Breast epithelium (tissue), 3 donors: ENCODE results near the gene TMEM139.

Experiments used
- POLR2A ChIP-seq: fragments of 450-650 bp; IDR thresholded peaks from one replicate; pipeline ENCODE4 v1.6.1; 2016; ENCODE audit warnings: antibody characterized with exemption, mild to moderate bottlenecking, moderate library complexity
- POLR2AphosphoS5 ChIP-seq, 3 donors: sonication (generic); formaldehyde crosslinking; IDR thresholded peaks; one replicate each; pipeline ENCODE4 v1.6.1; 2017; ENCODE audit warnings: antibody characterized with exemption in 3 of 3
- TF ChIP-seq, protein P1 (sequence below), 3 donors: fragments of 450-650 bp; IDR thresholded peaks; one replicate each; pipeline ENCODE4 v1.5.1; 2016 to 2017; ENCODE audit warnings: antibody characterized with exemption in 3 of 3, mild to moderate bottlenecking in 3 of 3, moderate library complexity in 3 of 3

DNA sequence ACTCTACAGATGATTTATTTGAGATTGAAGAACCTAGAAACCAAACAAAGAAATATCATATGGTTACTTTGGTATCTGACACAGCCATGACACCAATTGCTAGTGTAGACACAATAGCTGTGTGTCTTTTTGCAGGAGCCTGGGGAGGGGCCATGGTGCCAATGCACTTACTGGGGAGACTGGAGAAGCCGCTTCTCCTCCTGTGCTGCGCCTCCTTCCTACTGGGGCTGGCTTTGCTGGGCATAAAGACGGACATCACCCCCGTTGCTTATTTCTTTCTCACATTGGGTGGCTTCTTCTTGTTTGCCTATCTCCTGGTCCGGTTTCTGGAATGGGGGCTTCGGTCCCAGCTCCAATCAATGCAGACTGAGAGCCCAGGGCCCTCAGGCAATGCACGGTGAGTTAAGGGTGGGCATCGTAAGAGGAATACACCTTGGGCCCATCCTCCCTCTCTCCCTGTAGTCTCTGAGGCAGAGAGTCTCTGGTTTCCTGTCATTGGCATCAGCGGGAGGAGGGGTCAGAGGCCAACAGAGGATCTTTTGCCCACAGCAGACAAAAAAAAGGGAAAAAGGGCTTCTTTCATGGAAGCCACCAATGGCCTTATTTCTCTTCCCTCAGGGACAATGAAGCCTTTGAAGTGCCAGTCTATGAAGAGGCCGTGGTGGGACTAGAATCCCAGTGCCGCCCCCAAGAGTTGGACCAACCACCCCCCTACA lies 1.2 kb downstream of the TMEM139 start:
- TF ChIP-seq POLR2AphosphoS5 (IDR thresholded peaks at IDR 0.05) = no peak
- TF ChIP-seq, protein P1, sequence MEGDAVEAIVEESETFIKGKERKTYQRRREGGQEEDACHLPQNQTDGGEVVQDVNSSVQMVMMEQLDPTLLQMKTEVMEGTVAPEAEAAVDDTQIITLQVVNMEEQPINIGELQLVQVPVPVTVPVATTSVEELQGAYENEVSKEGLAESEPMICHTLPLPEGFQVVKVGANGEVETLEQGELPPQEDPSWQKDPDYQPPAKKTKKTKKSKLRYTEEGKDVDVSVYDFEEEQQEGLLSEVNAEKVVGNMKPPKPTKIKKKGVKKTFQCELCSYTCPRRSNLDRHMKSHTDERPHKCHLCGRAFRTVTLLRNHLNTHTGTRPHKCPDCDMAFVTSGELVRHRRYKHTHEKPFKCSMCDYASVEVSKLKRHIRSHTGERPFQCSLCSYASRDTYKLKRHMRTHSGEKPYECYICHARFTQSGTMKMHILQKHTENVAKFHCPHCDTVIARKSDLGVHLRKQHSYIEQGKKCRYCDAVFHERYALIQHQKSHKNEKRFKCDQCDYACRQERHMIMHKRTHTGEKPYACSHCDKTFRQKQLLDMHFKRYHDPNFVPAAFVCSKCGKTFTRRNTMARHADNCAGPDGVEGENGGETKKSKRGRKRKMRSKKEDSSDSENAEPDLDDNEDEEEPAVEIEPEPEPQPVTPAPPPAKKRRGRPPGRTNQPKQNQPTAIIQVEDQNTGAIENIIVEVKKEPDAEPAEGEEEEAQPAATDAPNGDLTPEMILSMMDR (IDR thresholded peaks at IDR 0.05) = no peak
- no peak for TF ChIP-seq POLR2A
